LNCaP clone FGC (cell line): ENCODE data around the gene CTSW.
A peak's percentile ranks its signal among the peaks of the same experiment; 100 is the strongest.

ENCODE experiments used
- DNase-seq: peaks from one replicate; pipeline ENCODE4 v3.0.0-alpha.2; 2011; ENCODE audit warnings: low read depth
- H3K4me3 ChIP-seq: 2 replicates; pipeline ENCODE4 v1.5.1; 2011; ENCODE audit warnings: mild to moderate bottlenecking, low read depth, low read length, control low read depth
- TF ChIP-seq, protein P1 (sequence below): IDR thresholded peaks from 2 replicates; pipeline ENCODE4 v1.5.1; 2012; ENCODE audit warnings: mild to moderate bottlenecking; ENCODE audit not compliant: control insufficient read depth, insufficient read depth; ENCODE audit errors: extremely low read depth

CTSW gene

DNA sequence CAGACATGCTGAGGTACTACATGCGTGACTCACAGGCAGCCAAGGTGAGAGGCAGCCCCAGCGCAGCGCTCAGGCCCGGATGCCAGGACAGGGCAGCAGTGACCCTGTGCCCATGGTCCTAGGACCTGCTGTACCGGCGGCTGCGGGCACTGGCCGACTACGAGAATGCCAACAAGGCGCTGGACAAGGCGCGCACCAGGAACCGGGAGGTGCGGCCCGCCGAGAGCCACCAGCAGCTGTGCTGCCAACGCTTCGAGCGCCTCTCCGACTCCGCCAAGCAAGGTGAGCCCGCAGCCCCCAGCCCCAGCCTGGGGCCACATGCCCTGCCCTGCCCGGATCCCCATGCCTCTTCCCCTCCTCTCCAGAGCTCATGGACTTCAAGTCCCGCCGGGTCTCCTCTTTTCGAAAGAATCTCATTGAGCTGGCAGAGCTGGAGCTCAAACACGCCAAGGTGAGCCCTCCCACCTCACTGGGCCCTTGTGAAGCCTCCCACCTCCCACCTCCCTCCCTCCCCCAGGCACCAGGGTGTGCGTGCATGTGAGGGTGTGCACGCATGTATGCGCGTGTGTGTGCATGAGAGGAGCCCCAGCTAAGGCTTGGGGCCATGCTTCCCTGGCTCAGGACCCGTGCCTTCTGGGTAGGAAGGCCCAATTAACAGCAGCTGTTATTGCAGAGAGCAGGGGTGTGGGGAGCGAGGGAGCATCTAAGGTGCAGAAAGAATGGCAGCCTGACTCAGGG is 27.0 kb upstream of the CTSW start:
- TF ChIP-seq, protein P1, sequence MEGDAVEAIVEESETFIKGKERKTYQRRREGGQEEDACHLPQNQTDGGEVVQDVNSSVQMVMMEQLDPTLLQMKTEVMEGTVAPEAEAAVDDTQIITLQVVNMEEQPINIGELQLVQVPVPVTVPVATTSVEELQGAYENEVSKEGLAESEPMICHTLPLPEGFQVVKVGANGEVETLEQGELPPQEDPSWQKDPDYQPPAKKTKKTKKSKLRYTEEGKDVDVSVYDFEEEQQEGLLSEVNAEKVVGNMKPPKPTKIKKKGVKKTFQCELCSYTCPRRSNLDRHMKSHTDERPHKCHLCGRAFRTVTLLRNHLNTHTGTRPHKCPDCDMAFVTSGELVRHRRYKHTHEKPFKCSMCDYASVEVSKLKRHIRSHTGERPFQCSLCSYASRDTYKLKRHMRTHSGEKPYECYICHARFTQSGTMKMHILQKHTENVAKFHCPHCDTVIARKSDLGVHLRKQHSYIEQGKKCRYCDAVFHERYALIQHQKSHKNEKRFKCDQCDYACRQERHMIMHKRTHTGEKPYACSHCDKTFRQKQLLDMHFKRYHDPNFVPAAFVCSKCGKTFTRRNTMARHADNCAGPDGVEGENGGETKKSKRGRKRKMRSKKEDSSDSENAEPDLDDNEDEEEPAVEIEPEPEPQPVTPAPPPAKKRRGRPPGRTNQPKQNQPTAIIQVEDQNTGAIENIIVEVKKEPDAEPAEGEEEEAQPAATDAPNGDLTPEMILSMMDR = no peak
- DNase-seq = no peak

DNA sequence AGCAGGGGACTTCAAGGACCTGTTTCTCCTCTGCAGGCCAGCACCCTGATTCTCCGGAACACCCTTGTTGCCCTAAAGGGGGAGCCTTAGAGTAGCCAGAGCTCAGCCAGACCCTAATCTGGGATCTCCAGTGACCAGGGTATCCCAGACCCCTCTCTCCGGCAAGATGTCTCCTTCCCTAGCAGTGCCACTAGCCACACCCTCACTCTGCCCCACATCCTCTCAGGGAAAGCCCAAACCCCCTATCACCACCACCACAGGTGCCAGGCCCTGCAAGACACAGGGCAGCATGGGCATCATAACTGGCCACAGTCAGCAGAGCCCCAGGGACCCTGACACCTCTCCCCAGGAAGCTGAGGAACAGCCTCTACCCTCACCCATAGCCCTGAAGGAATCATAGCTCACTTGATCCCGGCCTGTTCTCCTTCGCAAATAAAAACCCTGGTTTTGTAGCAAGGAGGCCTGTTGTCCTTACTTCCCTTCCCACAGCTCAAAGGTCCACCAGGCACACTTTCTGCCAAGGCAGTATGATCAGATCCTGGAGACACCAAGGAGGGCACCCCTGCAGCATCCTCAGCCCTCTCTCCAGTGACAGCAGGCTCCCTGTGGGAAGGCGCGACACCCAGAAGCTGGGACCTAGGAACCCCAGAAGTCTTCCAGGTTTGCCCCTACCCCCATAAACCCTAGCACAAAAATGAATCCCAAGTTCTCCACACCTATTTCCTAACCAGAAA is 26.2 kb upstream of the CTSW start:
- DNase-seq = no peak
- TF ChIP-seq, protein P1 = no peak
- H3K4me3 ChIP-seq = no peak overlapping the region

More for the DNA sequence above, 27.0 kb upstream of the CTSW start:
- H3K4me3 ChIP-seq = no peak overlapping the region

DNA sequence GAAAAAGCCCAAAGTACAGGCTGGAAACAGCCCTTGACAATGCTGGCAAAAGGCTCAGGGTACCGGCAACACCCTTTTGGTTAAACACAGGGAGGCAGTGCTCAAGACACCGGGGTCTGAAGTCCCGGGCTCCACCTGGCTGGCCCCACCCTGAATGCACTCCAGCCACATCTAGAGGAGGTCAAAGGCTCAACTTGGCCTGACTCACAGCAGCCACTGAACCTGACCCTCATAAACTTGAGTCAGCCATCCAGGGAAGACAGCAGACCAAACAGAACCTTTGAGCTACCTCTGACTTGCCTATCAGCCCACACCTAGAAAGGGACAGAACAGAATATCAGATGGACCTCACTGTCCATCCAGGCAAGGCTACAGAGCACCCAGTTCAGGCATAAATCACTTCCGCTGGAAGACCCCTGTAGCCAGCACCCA is 25.5 kb upstream of the CTSW start:
- TF ChIP-seq, protein P1 = no peak
- no peak for DNase-seq
- no peak overlapping the region for H3K4me3 ChIP-seq

DNA sequence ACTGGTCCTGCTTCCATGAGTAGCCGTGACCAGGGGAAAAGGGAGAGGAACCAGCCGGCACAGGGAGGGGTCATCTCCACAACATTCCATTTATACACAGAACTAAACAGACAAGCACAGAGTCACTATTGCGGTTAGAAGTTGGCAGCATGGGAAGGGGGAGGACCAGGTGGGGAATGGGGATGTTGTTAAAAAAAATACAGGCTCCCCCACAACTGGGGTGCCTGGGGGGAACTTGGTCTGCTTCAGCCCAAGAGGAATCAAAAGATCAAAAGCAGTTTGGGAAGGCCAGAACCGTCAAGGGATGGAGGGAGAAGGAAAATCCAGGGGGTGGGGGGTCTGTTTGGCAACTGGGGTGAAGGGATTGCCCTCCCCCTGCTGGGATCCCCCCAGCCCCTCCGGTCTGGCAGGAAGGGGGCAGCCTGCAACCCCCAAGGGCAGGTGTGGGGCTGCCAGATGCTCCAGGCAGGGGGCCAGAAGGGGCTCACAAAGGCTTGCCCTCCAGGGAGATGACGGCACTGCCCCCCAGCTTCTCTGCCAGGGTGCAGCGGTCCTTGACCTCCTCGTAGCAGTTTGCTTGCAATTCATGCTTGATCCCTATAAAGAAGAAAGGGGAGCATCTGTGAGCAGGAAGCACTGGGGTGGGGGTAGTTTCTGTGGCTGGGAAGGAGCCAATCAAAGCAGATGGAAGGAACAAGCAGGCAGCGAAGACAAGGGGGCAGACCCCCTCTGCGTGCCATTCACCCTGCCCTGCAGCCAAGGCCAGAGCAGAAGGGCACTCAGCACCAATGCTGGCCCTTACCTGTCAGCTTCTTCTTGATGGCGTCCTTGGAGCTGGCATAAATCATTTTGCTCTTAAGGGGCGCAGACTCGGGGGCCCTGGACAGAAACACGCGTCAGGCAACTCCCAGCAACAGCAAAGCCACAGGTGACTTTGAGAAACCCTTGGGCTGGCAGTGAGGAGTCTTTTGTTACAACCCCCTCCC is 24.5 kb upstream of the CTSW start:
- DNase-seq = no peak
- H3K4me3 ChIP-seq = no peak overlapping the region
- TF ChIP-seq, protein P1 = no peak

DNA sequence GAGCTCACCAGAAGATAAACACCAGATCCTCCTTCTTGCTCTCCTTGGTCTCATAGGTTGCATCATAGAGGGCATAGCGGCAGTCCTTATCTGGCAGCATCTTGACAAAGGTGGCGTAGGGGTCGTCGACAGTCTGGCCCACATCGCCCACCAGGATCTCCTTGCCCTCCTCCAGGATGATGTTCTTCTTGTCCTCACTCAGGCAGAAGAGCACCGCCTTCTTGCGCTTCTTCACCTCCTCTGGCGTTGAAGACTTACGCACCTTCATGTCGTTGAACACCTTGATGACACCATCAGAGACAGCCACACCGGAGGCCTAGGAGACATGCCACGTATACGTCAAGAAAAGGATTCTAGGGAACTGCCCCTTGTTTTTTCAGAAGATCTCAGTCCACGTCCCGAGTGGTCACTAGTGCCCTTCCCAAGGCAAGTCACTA is 23.7 kb upstream of the CTSW start:
- TF ChIP-seq, protein P1 = no peak
- no peak for DNase-seq
- peak overlapping the region; percentile 93 for H3K4me3 ChIP-seq

DNA sequence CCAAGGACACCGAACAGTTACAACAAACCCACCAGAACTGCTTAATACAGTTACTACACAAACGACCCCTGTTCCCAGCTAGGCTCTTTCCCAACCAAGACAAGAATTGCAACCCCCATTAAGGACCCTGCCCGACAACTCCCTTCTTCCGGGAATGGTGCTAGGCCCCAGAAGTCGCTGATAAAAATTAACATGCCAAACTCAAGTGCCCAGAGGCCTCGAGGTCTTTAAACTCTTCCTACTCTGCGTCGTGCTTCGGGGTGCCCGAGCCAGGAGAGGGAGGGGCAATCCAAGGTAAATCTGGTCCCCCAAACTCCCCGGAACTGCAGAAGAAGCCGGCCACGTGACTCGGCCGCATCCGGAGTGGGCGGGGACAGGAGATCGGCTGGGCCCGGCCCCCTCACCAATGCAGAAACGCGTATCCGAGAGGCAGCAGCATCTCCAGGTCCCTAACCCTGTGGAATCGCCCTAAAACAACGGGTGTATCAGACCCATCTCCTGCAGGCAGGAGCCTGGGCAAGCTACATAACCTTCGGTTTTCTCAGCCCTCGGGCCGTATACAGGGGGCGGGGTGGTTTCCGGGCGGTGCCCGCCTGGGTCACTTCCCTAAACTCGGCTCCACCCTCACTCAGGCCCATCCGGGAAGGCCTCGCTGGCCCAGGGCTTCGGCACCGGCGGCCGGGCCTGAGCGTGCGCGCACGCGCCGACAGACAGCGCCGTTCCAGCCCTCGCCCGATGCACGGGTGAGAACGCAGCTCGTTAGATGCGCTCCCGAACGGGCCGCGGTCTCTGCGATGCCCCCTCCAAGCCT is 22.7 kb upstream of the CTSW start:
- DNase-seq = no peak
- TF ChIP-seq, protein P1 = no peak
- peak overlapping the region; percentile 93 for H3K4me3 ChIP-seq
